ENCODE measurements around the gene EIF5B.

GRCh38 chr2:99325384-99325783 lies 11.8 kb upstream of the EIF5B start:
- TF ChIP-seq CTCF (conservative IDR thresholded peaks at IDR 0.05; ENCODE audit: low read length) (no peak), EZH2phosphoT487 (IDR thresholded peaks at IDR 0.05; ENCODE audit: borderline replicate concordance) (no peak)
